IgD-negative memory B cell (primary cell): ENCODE results near the gene ALDH1A2. TPM values are rescaled to one million over a fixed set of nuclear protein-coding genes. Genes with fewer than 3 reads are reported as not detected.
A peak's percentile ranks its signal among the peaks of the same experiment; 100 is the strongest.
"Not testable (repeated sequence)": the region's sequence is repeated elsewhere in the genome, so short reads cannot be mapped to it uniquely, and the experiment has no call there.

Source experiments
- H3K27ac Mint-ChIP-seq, 3 donors: one replicate each; pipeline ENCODE4 v1.8.0; 2020 to 2022; ENCODE audit warnings: mild to moderate bottlenecking in 3 of 3, mixed read lengths in 3 of 3, moderate library complexity in 1 of 3
- H3K27me3 Mint-ChIP-seq: one replicate; pipeline ENCODE4 v1.8.0; 2021; ENCODE audit warnings: mixed read lengths
- H3K36me3 Mint-ChIP-seq: one replicate; pipeline ENCODE4 v1.8.0; 2020; ENCODE audit warnings: mild to moderate bottlenecking, mixed read lengths
- H3K4me1 Mint-ChIP-seq, 3 donors: one replicate each; pipeline ENCODE4 v1.8.0; 2020 to 2022; ENCODE audit warnings: mixed read lengths in 3 of 3, mild to moderate bottlenecking in 1 of 3
- H3K4me3 Mint-ChIP-seq, 4 donors: one replicate each; pipeline ENCODE4 v1.8.0; 2020 to 2022; ENCODE audit warnings: mild to moderate bottlenecking in 4 of 4, mixed read lengths in 4 of 4, moderate library complexity in 3 of 4
- H3K9me3 Mint-ChIP-seq, 3 donors: one replicate each; pipeline ENCODE4 v1.8.0; 2020 to 2021; ENCODE audit warnings: mixed read lengths in 3 of 3, mild to moderate bottlenecking in 1 of 3
- polyA plus RNA-seq: library from polyadenylated mRNA; unstranded; fragments of 300-500 nt; fragmentation: Illumina TruSeq; gene quantifications from one replicate; pipeline ENCODE4 v1.2.3, GENCODE V29; 2021

Gene ALDH1A2
- polyA plus RNA-seq = not detected

DNA sequence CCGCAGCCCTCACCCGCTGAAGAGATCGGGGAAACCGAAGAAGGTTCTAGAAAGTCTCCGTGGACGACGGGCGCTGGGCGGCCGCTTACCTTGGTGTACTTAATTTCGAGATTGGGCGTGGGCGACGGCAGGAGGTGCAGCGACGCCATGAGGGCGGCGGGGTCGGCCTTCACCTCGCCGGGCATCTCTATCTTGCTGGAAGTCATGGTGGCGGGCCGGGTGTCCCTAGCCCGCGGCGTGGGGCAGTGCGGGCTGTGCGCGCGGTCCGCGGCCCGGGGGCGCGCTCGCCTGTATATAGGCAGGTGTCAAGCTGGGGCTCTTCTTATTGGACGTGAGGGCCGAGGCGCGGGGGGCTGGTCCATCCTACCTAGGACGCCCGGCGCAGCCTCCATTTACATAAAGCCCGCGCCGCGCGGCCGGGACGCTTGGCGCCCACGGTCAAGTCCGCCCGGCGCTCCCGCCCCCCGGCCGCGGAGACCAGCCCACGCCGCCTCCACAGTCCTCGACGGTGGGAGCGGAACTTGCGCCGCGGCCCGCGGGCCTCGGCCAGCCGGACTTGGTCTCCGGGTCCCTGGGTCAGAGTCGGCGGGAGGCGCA lies at the start of gene ALDH1A2:
TSS of gene ALDH1A2 (minus strand) at position 267 of the 597 bp plus-strand sequence. CDS start at position 206, 61 bp downstream.
- peak within 1 kb of the TSS in 1 of 3 donors; percentile 80 for H3K27ac Mint-ChIP-seq
- no peaks in the 10 kb centered on the region for H3K9me3 Mint-ChIP-seq
- no peaks in the 10 kb centered on the region for H3K36me3 Mint-ChIP-seq
- peaks cover 46% of the 10 kb centered on the region for H3K27me3 Mint-ChIP-seq
- H3K4me1 Mint-ChIP-seq = peaks cover 0 to 6% (median 3%) of the 10 kb centered on the region in 3 donors
- peak within 1 kb of the TSS in 1 of 4 donors; percentile 60 for H3K4me3 Mint-ChIP-seq

DNA sequence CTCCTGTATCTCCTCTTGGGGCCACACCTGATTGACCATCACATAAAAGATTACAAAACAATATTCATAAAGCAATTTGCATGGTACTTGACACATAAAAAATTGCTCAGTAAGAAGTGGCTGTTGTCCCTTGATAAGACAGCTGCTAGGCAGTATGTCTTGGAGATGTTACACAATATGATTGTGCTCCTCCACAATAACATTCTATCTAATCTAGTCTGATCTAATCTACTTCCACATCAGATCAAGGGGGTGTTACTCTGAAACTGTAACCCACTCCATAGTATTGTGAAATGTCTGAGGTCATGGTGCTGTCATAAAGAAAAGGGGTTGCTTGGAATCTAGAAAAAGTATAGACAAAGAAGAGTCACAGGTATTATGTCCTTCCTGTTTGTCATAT lies 49.3 kb upstream of the ALDH1A2 start:
- H3K4me1 Mint-ChIP-seq = no peaks in the 10 kb centered on the region
- H3K27me3 Mint-ChIP-seq = no peaks in the 10 kb centered on the region
- H3K9me3 Mint-ChIP-seq = no peaks in the 10 kb centered on the region
- H3K36me3 Mint-ChIP-seq = no peaks in the 10 kb centered on the region
- no peak overlapping the region for H3K27ac Mint-ChIP-seq
- no peak overlapping the region for H3K4me3 Mint-ChIP-seq

DNA sequence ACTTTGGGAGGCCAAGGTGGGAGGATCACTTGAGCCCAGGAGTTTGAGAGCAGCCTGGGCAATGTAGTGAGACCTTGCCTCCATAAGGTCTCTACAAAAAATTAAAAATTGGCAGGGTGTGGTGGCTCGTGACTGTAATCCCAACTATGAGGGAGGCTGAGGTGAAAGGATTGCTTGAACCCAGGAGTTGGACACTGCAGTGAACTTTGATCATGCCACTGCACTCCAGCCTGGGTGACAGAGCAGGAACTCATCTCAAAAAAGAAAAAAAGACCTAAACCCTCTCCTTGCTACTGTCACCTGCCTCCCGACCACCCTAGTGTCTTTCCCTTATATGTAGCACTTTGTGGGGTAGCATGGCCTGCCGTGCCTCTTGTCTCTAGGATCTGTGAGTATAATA lies 48.9 kb upstream of the ALDH1A2 start:
- Mint-ChIP-seq H3K4me1 (no peaks in the 10 kb centered on the region), H3K36me3 (no peaks in the 10 kb centered on the region), H3K27me3 (no peaks in the 10 kb centered on the region), H3K27ac (no peak overlapping the region), H3K4me3 (no peak overlapping the region), H3K9me3 (no peaks in the 10 kb centered on the region)

DNA sequence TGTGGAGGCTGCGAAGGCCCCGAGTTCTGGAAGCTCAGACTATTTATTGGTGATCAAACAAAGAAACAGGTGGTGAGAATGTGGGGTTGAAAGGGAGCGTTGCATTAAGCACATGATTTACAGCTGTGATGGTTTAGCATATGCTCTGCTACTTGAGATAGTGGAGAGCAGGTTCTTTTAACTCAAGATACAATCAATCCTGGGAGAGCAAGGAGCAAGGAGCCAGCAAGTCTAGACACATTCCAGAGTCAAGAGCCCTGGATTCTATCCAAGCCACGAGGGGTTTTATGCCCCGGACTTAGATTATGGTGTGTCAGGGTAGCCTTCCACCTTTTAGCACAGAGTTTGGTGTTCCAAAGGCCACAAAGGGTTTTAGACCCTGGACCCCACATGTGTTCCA lies 47.8 kb upstream of the ALDH1A2 start:
- not testable (repeated sequence) for H3K9me3 Mint-ChIP-seq, H3K27me3 Mint-ChIP-seq, H3K36me3 Mint-ChIP-seq, H3K4me3 Mint-ChIP-seq, H3K4me1 Mint-ChIP-seq, H3K27ac Mint-ChIP-seq

DNA sequence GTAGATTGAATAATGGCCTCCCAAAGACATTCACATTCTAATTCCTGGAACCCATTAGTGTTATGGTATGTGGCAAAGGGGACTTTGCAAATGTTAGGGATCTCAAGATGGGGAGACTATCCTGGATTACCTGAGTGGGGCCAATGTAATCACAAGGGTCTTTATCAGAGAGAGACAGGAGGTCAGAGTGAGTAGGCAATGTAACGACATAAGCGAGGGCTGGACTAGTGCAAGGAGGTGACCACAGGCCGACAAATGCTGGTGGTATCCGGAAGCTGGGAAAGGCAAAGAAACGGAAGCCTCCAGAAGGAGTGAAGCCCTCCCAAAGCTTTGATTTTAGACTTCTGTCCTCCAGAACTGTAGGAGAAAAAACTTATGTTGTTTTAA lies 46.2 kb upstream of the ALDH1A2 start:
- Mint-ChIP-seq H3K27me3 (peaks cover under 1% of the 10 kb centered on the region), H3K36me3 (no peaks in the 10 kb centered on the region), H3K4me3 (no peak overlapping the region), H3K4me1 (no peaks in the 10 kb centered on the region), H3K9me3 (no peaks in the 10 kb centered on the region), H3K27ac (no peak overlapping the region)

DNA sequence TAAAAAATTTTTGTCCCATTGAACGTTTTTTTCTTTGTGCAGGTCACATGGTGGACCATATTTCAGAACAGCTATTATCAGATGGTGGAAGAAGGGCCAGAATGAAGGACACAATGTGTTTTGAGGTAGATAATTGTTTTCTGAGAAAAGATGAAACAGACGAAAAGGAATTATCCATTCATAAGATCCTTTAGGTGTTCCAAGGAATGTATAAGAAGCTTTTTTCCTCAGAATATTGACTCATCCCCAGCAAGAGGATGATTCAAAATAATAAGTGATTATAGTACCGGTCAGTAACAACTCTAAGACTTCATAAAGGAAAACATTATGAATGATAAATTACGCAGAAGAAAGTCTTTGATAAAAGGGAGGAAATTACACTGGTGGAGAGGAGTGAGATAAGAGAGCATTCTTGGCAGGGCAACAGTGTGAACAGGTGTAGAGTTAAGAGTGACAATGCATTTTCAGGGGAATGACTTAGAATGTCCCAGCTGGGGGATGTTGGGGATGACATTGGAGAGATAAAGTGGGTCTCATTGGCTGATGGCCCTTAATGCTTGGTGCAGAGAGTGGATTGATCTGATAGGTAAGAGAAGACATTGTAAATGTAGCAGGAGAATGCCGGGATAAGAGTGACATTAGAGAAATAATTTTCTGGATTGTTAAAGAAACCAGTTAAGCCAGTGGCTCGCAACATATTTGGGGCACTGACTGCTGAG lies 45.6 kb upstream of the ALDH1A2 start:
- no peaks in the 10 kb centered on the region for H3K4me1 Mint-ChIP-seq
- H3K27me3 Mint-ChIP-seq = peaks cover 3% of the 10 kb centered on the region
- no peaks in the 10 kb centered on the region for H3K36me3 Mint-ChIP-seq
- H3K9me3 Mint-ChIP-seq = no peaks in the 10 kb centered on the region
- no peak overlapping the region for H3K4me3 Mint-ChIP-seq
- no peak overlapping the region for H3K27ac Mint-ChIP-seq

DNA sequence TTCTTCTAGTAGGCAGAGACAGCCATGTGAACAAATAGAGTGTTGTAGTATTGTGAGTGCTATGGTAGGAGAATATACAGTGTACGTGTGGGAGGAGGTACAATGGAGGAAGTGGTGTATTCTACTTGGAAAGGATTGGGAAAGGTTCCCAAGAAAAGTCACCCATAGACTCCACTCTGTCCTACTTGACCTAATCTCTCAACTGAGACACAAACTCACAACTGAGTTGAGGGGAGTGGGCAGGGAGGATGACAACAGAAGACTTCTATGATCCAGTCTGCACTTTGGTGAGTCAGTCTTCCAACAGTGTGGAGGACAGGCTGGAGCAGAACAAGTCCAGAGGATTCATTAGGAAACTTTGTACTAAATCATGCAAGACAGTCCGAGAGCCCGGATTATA lies 43.9 kb upstream of the ALDH1A2 start:
- peaks cover 4% of the 10 kb centered on the region for H3K27me3 Mint-ChIP-seq
- H3K4me1 Mint-ChIP-seq = no peaks in the 10 kb centered on the region
- no peak overlapping the region for H3K4me3 Mint-ChIP-seq
- H3K27ac Mint-ChIP-seq = no peak overlapping the region
- no peaks in the 10 kb centered on the region for H3K36me3 Mint-ChIP-seq
- no peaks in the 10 kb centered on the region for H3K9me3 Mint-ChIP-seq

DNA sequence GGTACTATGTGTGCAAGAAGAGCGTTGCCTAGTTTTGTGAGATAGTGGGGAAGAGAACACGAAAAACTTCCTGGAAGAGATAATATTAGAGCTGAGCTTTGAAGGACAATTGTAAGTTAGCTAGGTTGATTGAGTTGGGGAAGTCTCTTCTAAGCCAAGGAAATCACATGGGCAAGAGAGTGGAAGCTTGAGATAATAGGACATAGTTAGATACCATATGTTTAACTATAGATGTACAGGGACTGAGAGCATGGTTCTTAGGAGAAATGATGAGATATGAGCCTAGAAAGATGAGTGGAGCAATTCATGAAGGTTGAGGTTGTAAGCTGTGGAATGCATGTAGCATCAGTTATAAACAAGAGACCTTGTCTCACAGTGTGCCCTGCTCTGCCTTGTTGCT lies 42.6 kb upstream of the ALDH1A2 start:
- Mint-ChIP-seq H3K4me3 (no peak overlapping the region), H3K9me3 (peaks cover 0 to 3% (median 0%) of the 10 kb centered on the region in 3 donors), H3K36me3 (peaks cover 2% of the 10 kb centered on the region), H3K27me3 (peaks cover 4% of the 10 kb centered on the region), H3K27ac (no peak overlapping the region), H3K4me1 (no peaks in the 10 kb centered on the region)

DNA sequence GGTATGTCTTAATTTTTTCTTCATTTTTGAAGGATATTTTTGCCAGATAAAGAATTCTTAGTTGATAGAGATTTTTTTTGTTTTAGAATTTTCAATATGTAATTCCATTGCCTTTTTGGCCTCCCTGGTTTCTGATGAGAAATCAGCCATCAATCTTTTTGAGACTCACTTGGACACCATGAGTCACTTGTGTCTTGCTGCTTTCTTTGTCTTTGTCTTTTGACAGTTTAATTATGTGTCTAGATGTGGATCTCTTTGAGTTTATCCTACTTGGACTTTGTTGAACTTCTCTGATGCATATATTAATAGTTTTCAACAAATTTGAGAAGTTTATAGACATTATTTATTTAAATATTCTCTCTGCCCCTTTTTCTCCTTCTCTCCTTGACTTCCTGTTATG lies 38.0 kb upstream of the ALDH1A2 start:
- Mint-ChIP-seq H3K4me3 (no peak overlapping the region), H3K27ac (no peak overlapping the region), H3K4me1 (no peaks in the 10 kb centered on the region), H3K27me3 (peaks cover 5% of the 10 kb centered on the region), H3K36me3 (peaks cover 2% of the 10 kb centered on the region), H3K9me3 (peaks cover 0 to 3% (median 2%) of the 10 kb centered on the region in 3 donors)

DNA sequence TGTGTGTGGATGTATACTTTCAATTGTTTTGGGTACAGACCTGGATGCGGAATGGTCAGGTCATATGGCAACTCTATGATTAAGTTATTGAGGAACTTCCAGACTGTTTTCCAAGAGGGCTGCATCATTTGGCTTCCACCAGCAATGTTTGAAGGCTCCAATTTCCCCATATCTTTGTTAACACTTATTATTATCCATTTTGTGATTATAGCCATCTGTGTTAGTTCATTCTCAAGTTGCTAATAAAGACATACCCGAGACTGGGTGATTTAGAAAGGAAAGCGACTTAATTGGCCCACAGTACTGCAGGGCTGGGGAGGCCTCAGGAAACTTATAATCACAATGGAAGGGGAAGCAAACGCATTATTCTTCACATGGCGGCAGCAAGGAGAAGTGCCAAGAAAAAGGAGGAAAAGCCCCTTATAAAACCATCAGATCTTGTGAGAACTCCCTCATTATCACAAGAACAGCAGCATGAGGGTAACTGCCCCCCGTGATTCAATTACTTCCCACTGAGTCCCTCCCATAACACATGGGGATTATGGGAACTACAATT lies 31.1 kb upstream of the ALDH1A2 start:
- Mint-ChIP-seq H3K4me3 (no peak overlapping the region), H3K27me3 (peaks cover 6% of the 10 kb centered on the region), H3K4me1 (no peaks in the 10 kb centered on the region), H3K9me3 (peaks cover 0 to 6% (median 4%) of the 10 kb centered on the region in 3 donors), H3K27ac (no peak overlapping the region), H3K36me3 (peaks cover 1% of the 10 kb centered on the region)

DNA sequence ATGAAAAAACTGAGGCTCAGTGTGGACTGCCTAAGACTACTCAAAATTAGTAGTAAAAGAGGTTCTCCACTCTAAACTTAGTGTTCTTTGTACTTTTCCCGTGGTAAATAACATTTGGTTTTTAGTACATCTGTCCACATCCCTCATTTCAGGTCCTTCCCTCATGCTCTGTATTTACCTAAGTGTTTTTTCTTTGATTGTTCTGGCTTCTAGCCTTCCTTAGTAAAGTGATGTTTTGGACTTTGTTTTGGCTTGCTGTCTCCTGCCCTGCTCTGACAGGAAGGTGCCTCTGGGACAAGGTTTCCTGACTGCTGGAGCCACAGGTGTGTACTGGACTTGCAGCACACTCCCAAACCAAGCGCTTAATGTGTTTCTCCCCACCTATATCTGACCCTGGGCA lies 29.9 kb upstream of the ALDH1A2 start:
- H3K27ac Mint-ChIP-seq = no peak overlapping the region
- no peaks in the 10 kb centered on the region for H3K4me1 Mint-ChIP-seq
- H3K36me3 Mint-ChIP-seq = peaks cover 1% of the 10 kb centered on the region
- peaks cover 6% of the 10 kb centered on the region for H3K27me3 Mint-ChIP-seq
- peaks cover 0 to 6% (median 4%) of the 10 kb centered on the region in 3 donors for H3K9me3 Mint-ChIP-seq
- no peak overlapping the region for H3K4me3 Mint-ChIP-seq

DNA sequence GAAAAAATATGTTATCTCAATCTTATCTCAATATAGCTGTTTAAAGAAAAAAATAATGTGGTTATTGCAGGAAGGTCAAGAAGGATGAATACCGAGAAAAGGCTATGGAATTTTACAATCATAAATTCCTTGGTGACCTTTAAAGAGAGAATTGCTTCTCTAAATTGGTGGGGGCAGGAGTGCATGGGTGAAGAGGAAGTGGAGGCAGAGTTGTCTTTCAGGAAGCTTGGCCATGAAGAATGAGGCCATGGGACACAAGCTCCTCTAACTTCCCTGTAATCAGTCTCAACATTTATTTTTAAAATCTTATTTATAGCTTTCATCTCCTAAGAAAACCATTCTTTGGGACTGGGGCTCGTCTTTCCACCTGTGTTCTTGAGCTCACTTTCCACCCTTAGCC lies 22.4 kb upstream of the ALDH1A2 start:
- Mint-ChIP-seq H3K4me3 (no peak overlapping the region), H3K27ac (no peak overlapping the region), H3K36me3 (peaks cover 1% of the 10 kb centered on the region), H3K27me3 (peaks cover 9% of the 10 kb centered on the region), H3K4me1 (no peaks in the 10 kb centered on the region), H3K9me3 (peaks cover 0 to 6% (median 4%) of the 10 kb centered on the region in 3 donors)

DNA sequence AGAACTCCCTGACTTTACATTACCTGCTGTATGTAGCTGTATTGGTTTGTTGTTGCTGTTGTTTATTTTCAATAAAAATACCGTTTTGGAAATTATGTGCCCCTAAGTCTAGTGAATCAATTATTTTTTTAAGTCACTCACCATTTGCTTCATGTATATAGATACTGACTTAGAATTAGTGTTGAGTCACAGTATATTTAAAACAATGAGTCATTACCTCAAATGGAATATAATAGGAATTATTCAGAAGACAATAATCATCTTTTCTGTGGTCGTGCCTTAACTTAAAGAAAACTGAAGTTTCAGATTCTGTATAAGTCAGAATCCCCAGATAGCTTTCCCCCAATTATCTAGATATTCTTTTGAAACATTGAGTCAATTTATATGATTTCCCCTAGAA lies 21.0 kb upstream of the ALDH1A2 start:
- no peaks in the 10 kb centered on the region for H3K36me3 Mint-ChIP-seq
- no peaks in the 10 kb centered on the region for H3K4me1 Mint-ChIP-seq
- H3K9me3 Mint-ChIP-seq = peaks cover 0 to 6% (median 4%) of the 10 kb centered on the region in 3 donors
- H3K27ac Mint-ChIP-seq = peak overlapping the region in 1 of 3 donors; percentile 14
- peaks cover 11% of the 10 kb centered on the region for H3K27me3 Mint-ChIP-seq
- H3K4me3 Mint-ChIP-seq = no peak overlapping the region

DNA sequence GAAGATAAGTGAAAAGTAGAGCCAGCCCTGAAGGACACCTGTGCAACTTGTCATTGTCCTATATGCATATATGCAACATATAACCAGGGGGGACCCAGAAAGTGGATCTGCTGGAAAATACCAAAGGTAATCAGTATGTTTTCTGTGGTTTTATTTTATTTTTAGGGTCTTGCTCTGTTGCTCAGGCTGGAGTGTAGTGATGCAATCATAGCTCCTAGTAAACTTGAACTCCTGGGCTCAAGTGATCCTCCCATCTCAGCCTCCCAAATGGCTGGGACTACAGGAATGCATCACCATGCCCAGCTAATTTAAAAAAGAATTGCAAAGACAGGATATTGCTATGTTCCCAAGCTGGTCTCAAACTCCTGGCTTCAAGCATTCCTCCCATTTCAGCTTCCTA lies 18.0 kb upstream of the ALDH1A2 start:
- no peak overlapping the region for H3K4me3 Mint-ChIP-seq
- H3K9me3 Mint-ChIP-seq = peaks cover 0 to 4% (median 0%) of the 10 kb centered on the region in 3 donors
- peaks cover 11% of the 10 kb centered on the region for H3K27me3 Mint-ChIP-seq
- no peaks in the 10 kb centered on the region for H3K36me3 Mint-ChIP-seq
- H3K4me1 Mint-ChIP-seq = peaks cover 0 to 2% (median 0%) of the 10 kb centered on the region in 3 donors
- H3K27ac Mint-ChIP-seq = no peak overlapping the region

DNA sequence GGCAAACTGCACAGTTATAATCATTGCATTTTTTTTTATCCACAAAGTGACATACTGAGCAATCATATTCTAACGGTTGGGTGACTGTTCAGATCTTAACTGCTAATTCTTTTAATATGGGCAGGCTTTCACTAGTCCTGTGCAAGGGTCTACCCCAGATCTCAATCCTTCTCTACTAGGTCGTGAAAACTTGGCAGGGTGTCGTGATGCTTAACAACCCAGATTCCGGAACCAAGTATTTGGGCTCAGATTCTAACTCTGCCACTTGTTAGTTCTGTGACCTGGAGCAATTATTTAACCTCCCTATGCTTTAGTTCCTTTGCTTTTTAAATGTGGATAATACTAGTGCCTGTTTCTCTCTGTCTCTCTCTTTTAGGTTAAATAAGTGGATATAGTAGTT lies 16.4 kb upstream of the ALDH1A2 start:
- no peak overlapping the region for H3K27ac Mint-ChIP-seq
- peaks cover 7% of the 10 kb centered on the region for H3K27me3 Mint-ChIP-seq
- H3K4me3 Mint-ChIP-seq = no peak overlapping the region
- H3K9me3 Mint-ChIP-seq = peaks cover 0 to 2% (median 0%) of the 10 kb centered on the region in 3 donors
- H3K4me1 Mint-ChIP-seq = peaks cover 0 to 2% (median 0%) of the 10 kb centered on the region in 3 donors
- H3K36me3 Mint-ChIP-seq = no peaks in the 10 kb centered on the region

DNA sequence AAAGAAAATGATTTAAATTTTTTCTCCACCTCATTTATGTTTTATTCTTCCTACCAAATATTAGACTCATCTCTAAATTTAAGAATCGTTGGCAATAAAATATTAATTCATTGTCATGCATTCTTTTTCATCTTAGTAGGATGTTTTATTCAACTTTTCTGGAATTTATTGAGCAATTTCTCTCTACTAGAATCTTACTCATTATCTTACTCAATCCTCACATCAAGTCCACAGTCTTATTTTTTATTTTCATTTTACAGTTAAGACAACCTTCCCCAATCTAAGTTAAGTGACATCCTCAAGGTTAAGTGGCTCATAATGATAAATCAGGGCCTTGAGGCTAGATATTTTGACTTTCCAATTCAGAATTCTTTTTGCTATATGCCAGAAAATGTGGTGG lies 15.9 kb upstream of the ALDH1A2 start:
- Mint-ChIP-seq H3K4me3 (no peak overlapping the region), H3K9me3 (peaks cover 0 to 2% (median 0%) of the 10 kb centered on the region in 3 donors), H3K27me3 (peaks cover 7% of the 10 kb centered on the region), H3K27ac (no peak overlapping the region), H3K36me3 (no peaks in the 10 kb centered on the region), H3K4me1 (peaks cover 0 to 2% (median 0%) of the 10 kb centered on the region in 3 donors)
